ENCODE results near the gene EMID1. TPM values are rescaled to one million over a fixed set of nuclear protein-coding genes. Genes with fewer than 3 reads are reported as not detected.

Gene EMID1
- total RNA-seq, 3 donors from 2014 or later, result 1.1 to 4.6 (median 2.3) TPM

GRCh38 chr22:29305836-29306174, 100.1 kb downstream of the EMID1 start:
- peak overlapping the region in 2 of 3 donors; percentile 74 to 93 for H3K4me3 ChIP-seq

GRCh38 chr22:29306175-29306834, 100.6 kb downstream of the EMID1 start, which contains the start of gene GAS2L1:
Gene GAS2L1, plus strand, starts transcription at chr22:29306650. Its CDS starts 1,456 bp downstream, at chr22:29308106.
- DNase-seq (ENCODE audit: low spot score in 2 of 2), result peak; percentile 60 to 86
- TF ChIP-seq POLR2AphosphoS5 (IDR thresholded peaks at IDR 0.05) (peak in 2 of 3 donors; percentile 7 to 9), CTCF (IDR thresholded peaks at IDR 0.05) (peak in 2 of 3 donors; percentile 67 to 69), POLR2A (IDR thresholded peaks at IDR 0.05) (no peak)
- Histone ChIP-seq H3K4me1 (peaks cover 26 to 27% of the 10 kb centered on the region in 2 donors), H3K4me3 (peak within 1 kb of the TSS; percentile 74 to 93 (median 88)), H3K27ac (peak within 1 kb of the TSS; percentile 89 to 93), H3K9me3 (no peaks in the 10 kb centered on the region), H3K27me3 (no peaks in the 10 kb centered on the region), H3K36me3 (no peaks in the 10 kb centered on the region)
- intact Hi-C loops (cut with DNase I; ENCODE audit: low total_unique reads), result no loop called here

More at GRCh38 chr22:29305836-29306174, 100.1 kb downstream of the EMID1 start:
- DNase-seq (ENCODE audit: low spot score in 2 of 2), result no peak
- Histone ChIP-seq H3K36me3 (no peaks in the 10 kb centered on the region), H3K9me3 (no peaks in the 10 kb centered on the region), H3K27me3 (no peaks in the 10 kb centered on the region), H3K27ac (peak overlapping the region; percentile 89 to 93), H3K4me1 (peaks cover 24 to 27% of the 10 kb centered on the region in 2 donors)
- intact Hi-C loops (cut with DNase I; ENCODE audit: low total_unique reads), result no loop called here
- no peak for TF ChIP-seq CTCF (IDR thresholded peaks at IDR 0.05)
- no peak for TF ChIP-seq POLR2A (IDR thresholded peaks at IDR 0.05)
- TF ChIP-seq POLR2AphosphoS5 (IDR thresholded peaks at IDR 0.05), result no peak

- H3K9me3 ChIP-seq, result no peaks in the 10 kb centered on the region
- peak overlapping the region; percentile 74 to 93 (median 88) for H3K4me3 ChIP-seq
- intact Hi-C loops (cut with DNase I; ENCODE audit: low total_unique reads), result no loop called here
- H3K27me3 ChIP-seq, result no peaks in the 10 kb centered on the region
- peak overlapping the region; percentile 89 to 93 for H3K27ac ChIP-seq
- peak; percentile 67 to 83 for DNase-seq (ENCODE audit: low spot score in 2 of 2)
- H3K4me1 ChIP-seq, result peaks cover 27 to 32% of the 10 kb centered on the region in 2 donors
- H3K36me3 ChIP-seq, result no peaks in the 10 kb centered on the region
- no peak for TF ChIP-seq POLR2A (IDR thresholded peaks at IDR 0.05)
- TF ChIP-seq CTCF (IDR thresholded peaks at IDR 0.05), result no peak
- no peak for TF ChIP-seq POLR2AphosphoS5 (IDR thresholded peaks at IDR 0.05)
Observed at GRCh38 chr22:29306835-29307595, 101.3 kb downstream of the EMID1 start.

GRCh38 chr22:29307596-29308147, 102.0 kb downstream of the EMID1 start:
- TF ChIP-seq CTCF (IDR thresholded peaks at IDR 0.05), result no peak
- no peak for TF ChIP-seq POLR2AphosphoS5 (IDR thresholded peaks at IDR 0.05)
- TF ChIP-seq POLR2A (IDR thresholded peaks at IDR 0.05), result no peak
- Histone ChIP-seq H3K36me3 (no peaks in the 10 kb centered on the region), H3K9me3 (no peaks in the 10 kb centered on the region), H3K27ac (peak overlapping the region; percentile 89 to 93), H3K27me3 (no peaks in the 10 kb centered on the region), H3K4me3 (peak overlapping the region; percentile 74 to 93 (median 88)), H3K4me1 (peaks cover 27 to 32% of the 10 kb centered on the region in 2 donors)
- intact Hi-C loops (cut with DNase I; ENCODE audit: low total_unique reads), result no loop called here
- DNase-seq (ENCODE audit: low spot score in 2 of 2), result no peak
